ENCODE data around the gene CSNK2A3. TPM values are rescaled to one million over a fixed set of nuclear protein-coding genes. Genes with fewer than 3 reads are reported as not detected.

Gene CSNK2A3
- total and polyA plus RNA-seq, 2 of the 13 experiments (the other 11 are each of a cell fraction or from before 2014, with no cell fraction given) = 1.7 to 3.5 TPM

DNA sequence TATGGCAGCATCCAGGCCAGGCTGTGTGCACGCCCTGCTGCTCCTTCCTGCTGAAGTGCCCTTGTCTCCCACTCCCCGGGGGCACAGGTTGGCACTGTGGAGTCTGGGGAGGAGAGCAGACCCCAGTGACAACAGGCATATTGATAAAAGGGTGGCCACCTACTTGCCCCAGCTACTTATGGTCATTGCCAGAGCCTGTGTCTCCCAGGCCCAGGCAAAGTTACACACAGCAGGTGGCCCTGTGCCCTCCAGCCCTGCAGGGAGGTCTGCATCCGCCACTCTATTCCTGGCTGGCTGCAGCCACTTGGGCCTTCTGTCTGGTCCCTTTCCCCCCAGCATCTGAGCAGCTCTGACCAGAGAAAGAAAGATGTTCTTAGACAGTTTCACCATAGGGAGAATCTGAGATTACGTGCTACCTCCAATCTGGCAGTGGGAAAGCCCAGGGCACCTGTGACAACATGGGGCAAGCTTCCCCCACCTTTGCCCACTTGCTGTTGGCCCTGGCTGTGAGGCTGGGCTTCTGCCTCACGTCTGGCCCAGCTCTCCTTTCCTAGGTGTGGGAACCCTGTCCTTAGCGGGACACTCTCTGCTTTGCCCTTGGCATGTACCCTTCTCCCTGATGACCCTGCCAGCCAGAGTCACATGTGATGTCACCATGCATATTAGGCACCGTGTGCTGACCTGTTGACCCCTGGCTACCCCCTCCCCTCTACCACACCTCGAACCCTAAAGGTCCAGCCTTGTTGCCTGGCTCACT lies 25.3 kb upstream of the CSNK2A3 start:
- Histone ChIP-seq H3K4me1 (ENCODE audit: insufficient read depth, low read length) (no peaks in the 10 kb centered on the region), H2AFZ (ENCODE audit: low read length) (no peak overlapping the region), H3K36me3 (replicated peaks in 1 of 2; ENCODE audit: control insufficient read depth in 1 of 2, insufficient read depth in 2 of 2, low read length in 2 of 2) (no peaks in the 10 kb centered on the region), H3K27ac (ENCODE audit: extremely low read length, insufficient read depth, low read length) (no peak overlapping the region), H3K4me3 (replicated peaks in 1 of 3; ENCODE audit: insufficient read depth in 1 of 3, low read depth in 2 of 3, low read length in 3 of 3) (no peak overlapping the region), H3K79me2 (ENCODE audit: insufficient read depth, low read length) (no peaks in the 10 kb centered on the region), H4K20me1 (ENCODE audit: insufficient read depth, low read length) (no peaks in the 10 kb centered on the region; the same call in 1 of the 2 replicates), H3K27me3 (ENCODE audit: control insufficient read depth in 1 of 2, insufficient read depth in 2 of 2, low read length in 2 of 2) (peaks cover 2% of the 10 kb centered on the region in 2 experiments; a peak in 2 of 5 replicates), H3K4me2 (ENCODE audit: low read depth, low read length) (no peak overlapping the region), H3K9me3 (ENCODE audit: low read length) (no peaks in the 10 kb centered on the region), H3K9ac (ENCODE audit: insufficient read depth, low read depth, low read length) (no peak overlapping the region)
- no peak for TF ChIP-seq ZBTB7B (CRISPR knock-in tag; IDR thresholded peaks at IDR 0.05)
- TF ChIP-seq ZNF629 (CRISPR knock-in tag; conservative IDR thresholded peaks at IDR 0.05) = no peak
- TF ChIP-seq ZNF543 (CRISPR knock-in tag; IDR thresholded peaks at IDR 0.05) = no peak
- TF ChIP-seq THAP8 (CRISPR knock-in tag; IDR thresholded peaks at IDR 0.05; ENCODE audit: borderline replicate concordance) = no peak
- TF ChIP-seq KDM6A (CRISPR knock-in tag; IDR thresholded peaks at IDR 0.05; ENCODE audit: low read depth) = no peak
- no peak for TF ChIP-seq KLF6 (CRISPR knock-in tag; IDR thresholded peaks at IDR 0.05)
- TF ChIP-seq CEBPB (IDR thresholded peaks at IDR 0.05; ENCODE audit: borderline replicate concordance, low read depth, low read length) = no peak
- no peak for TF ChIP-seq ZNF772 (CRISPR knock-in tag; IDR thresholded peaks at IDR 0.05)
- no peak for TF ChIP-seq ZNF7 (CRISPR knock-in tag; IDR thresholded peaks at IDR 0.05)
- no peak for TF ChIP-seq ZBTB46 (CRISPR knock-in tag; IDR thresholded peaks at IDR 0.05; ENCODE audit: borderline replicate concordance)
- no peak for TF ChIP-seq ZBTB42 (CRISPR knock-in tag; IDR thresholded peaks at IDR 0.05)
- no peak for TF ChIP-seq ZFY (CRISPR knock-in tag; IDR thresholded peaks at IDR 0.05)
- intact Hi-C loops (cut with micrococcal nuclease; ENCODE audit: unreplicated experiment) = no loop called here
- FAIRE-seq (no peak), DNase-seq (ENCODE audit: low spot score) (no peak), ATAC-seq (no peak)
- 28% methylated on average over 5 of the region's 8 CpGs for WGBS (ENCODE audit: low lambda C conversion rate)
- no TSS peak for BruUV-seq (replicated peaks)
- ChIA-PET POLR2A (no interaction called here), CTCF (ENCODE audit: low intra/inter-chr PET ratio, low total read pairs) (no interaction called here)
- in situ Hi-C loops (cut with HindIII; ENCODE audit: extremely low pct_ligation_motif_present, low pct_unique_long_range_greater_than_20kb) = no loop called here

All from HepG2 (cell line).